HEK293 (cell line): ENCODE results near the gene CADPS.

Experiments
- CTCF ChIP-seq: fragments of 450-650 bp; formaldehyde crosslinking; IDR thresholded peaks from 2 replicates; pipeline ENCODE4 v1.5.1; 2016; ENCODE audit warnings: missing biosample characterization, missing genetic modification characterization
- ZBTB17 ChIP-seq: fragments of 450-650 bp; formaldehyde crosslinking; IDR thresholded peaks from 2 replicates; pipeline ENCODE4 v1.5.1; 2016; ENCODE audit warnings: missing biosample characterization, missing genetic modification characterization

DNA sequence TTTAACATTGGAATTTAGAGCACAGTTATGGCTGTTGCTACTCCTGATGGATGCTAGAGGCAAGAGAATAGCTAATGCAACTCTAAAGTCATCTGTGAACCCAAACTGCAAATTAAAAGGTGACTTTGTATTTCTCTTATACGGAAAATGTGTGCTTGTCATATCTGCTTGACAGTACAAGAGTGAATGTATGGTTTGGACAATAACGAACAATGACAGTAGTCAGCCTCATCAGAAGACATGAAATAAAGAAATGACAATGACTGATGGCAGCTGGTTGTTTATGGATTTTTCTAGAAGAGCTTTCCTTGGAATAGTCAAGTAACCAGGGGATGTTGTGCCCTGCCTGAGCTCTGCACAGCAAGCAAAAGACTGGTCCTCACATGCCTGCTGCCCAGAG lies 333.0 kb downstream of the CADPS start:
- no peak for TF ChIP-seq CTCF
- no peak for TF ChIP-seq ZBTB17 (tag by site-specific recombination)
